Activated effector memory CD4-positive, alpha-beta T cell treated with anti-CD3 and anti-CD28 coated beads, Interleukin-2, amount 50 U/mL, for 16 hours (primary cell): ENCODE results near the gene PRKAG2.
"Not testable (repeated sequence)": the region's sequence is repeated elsewhere in the genome, so short reads cannot be mapped to it uniquely, and the experiment has no call there.

Experiments
- DNase-seq: peaks from one replicate; pipeline ENCODE4 v3.0.0-alpha.2; 2020

The PRKAG2 gene

GRCh38 chr7:151796871-151797537 is 79.9 kb downstream of the PRKAG2 start:
- no peak for DNase-seq

- no peak for DNase-seq
Observed at GRCh38 chr7:151796091-151796870, 80.6 kb downstream of the PRKAG2 start.

- peak; percentile 94 for DNase-seq
Observed at GRCh38 chr7:151795168-151795811, 81.6 kb downstream of the PRKAG2 start.

GRCh38 chr7:151794508-151795167 is 82.3 kb downstream of the PRKAG2 start:
- no peak for DNase-seq

GRCh38 chr7:151793991-151794507 is 82.9 kb downstream of the PRKAG2 start:
- DNase-seq = no peak

GRCh38 chr7:151793531-151793951 is 83.4 kb downstream of the PRKAG2 start:
- no peak for DNase-seq

- DNase-seq = no peak
Observed at GRCh38 chr7:151792636-151793035, 84.3 kb downstream of the PRKAG2 start.

GRCh38 chr7:151792086-151792485 is 84.8 kb downstream of the PRKAG2 start:
- DNase-seq = no peak

- DNase-seq = no peak
Observed at GRCh38 chr7:151790830-151791620, 85.9 kb downstream of the PRKAG2 start.

- DNase-seq = no peak
Observed at GRCh38 chr7:151790095-151790829, 86.7 kb downstream of the PRKAG2 start.

- DNase-seq = no peak
Observed at GRCh38 chr7:151789380-151789947, 87.5 kb downstream of the PRKAG2 start.

- no peak for DNase-seq
Observed at GRCh38 chr7:151787348-151787747, 89.6 kb downstream of the PRKAG2 start.

- no peak for DNase-seq
Observed at GRCh38 chr7:151786936-151787335, 90.0 kb downstream of the PRKAG2 start.

- no peak for DNase-seq
Observed at GRCh38 chr7:151786241-151786640, 90.7 kb downstream of the PRKAG2 start.

GRCh38 chr7:151785681-151785965 is 91.3 kb downstream of the PRKAG2 start:
- no peak for DNase-seq

GRCh38 chr7:151784853-151785680 is 91.8 kb downstream of the PRKAG2 start:
- DNase-seq = no peak

GRCh38 chr7:151783958-151784575 is 92.8 kb downstream of the PRKAG2 start:
- no peak for DNase-seq

- peak; percentile 88 for DNase-seq
Observed at GRCh38 chr7:151782598-151783448, 94.1 kb downstream of the PRKAG2 start.

GRCh38 chr7:151782256-151782597 is 94.7 kb downstream of the PRKAG2 start:
- DNase-seq = not testable (repeated sequence)
